Measurements from ENCODE around the gene SMAD7.

DNA sequence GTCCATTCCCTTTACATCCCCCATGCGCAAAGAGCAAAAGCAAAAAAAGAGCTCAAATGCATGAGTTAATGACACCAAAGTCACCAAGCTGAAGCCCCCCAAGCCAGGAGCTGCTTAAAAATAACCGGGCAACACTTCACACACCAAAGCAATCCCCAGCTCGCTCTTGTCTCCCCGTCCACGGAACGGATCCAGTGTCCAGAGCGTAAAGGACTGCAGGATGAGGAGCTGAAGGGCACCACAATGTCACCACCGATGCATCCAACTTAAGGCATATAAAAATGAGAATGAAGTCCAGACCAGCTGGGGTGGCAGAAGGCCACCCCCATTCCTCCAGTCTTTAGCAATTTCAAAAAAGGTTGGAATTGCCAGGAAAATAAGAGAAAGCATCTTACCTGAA is 8.7 kb downstream of the SMAD7 start:
- TF ChIP-seq GATA2 (IDR thresholded peaks at IDR 0.05; ENCODE audit: low read depth, low read length) (no peak), GATA3 (IDR thresholded peaks at IDR 0.05; ENCODE audit: low read depth, low read length) (no peak)
